Adrenal gland (tissue), 12 donors: ENCODE data around the gene CRTC3. TPM values are rescaled to one million over a fixed set of nuclear protein-coding genes. Genes with fewer than 3 reads are reported as not detected.
A peak's percentile ranks its signal among the peaks of the same experiment; 100 is the strongest.

Source experiments
- DNase-seq, 7 donors: peaks; one replicate each; pipeline ENCODE4 v3.0.0-alpha.2; 2019 to 2020
- H3K27ac ChIP-seq, 5 donors: fragments of 200-600 bp; sonication (generic) in 4 of 5; 1 replicate in 3 of 5; 2 replicates in 2 of 5; pipeline versions ENCODE4 v1.5.1 to v1.8.0; 2016 to 2020; ENCODE audit warnings: mild to moderate bottlenecking in 1 of 5
- H3K27me3 ChIP-seq: fragments of 200-600 bp; 2 replicates; pipeline ENCODE4 v1.8.0; 2021
- H3K36me3 ChIP-seq, 2 donors: fragments of 200-600 bp; replicated peaks in 1 of 2; 1 replicate in 1 of 2; 2 replicates in 1 of 2; pipeline versions ENCODE4 v1.5.1 to v1.8.0; 2018 to 2022
- H3K4me1 ChIP-seq, 2 donors: fragments of 200-600 bp; replicated peaks in 1 of 2; 1 replicate in 1 of 2; 2 replicates in 1 of 2; pipeline versions ENCODE4 v1.5.1 to v1.8.0; 2018 to 2021
- H3K4me3 ChIP-seq, 4 donors: fragments of 200-600 bp; sonication (generic) in 3 of 4; one replicate each; pipeline ENCODE4 v1.5.1; 2016 to 2018
- H3K9me3 ChIP-seq, 3 donors: fragments of 200-600 bp; sonication (generic) in 1 of 3; replicated peaks in 1 of 3; 1 replicate in 2 of 3; 2 replicates in 1 of 3; pipeline versions ENCODE4 v1.5.1 to v1.8.0; 2016 to 2021
- CTCF ChIP-seq, 6 experiments: fragments of 450-650 bp in 4 of 6; fragments of 200-600 bp in 2 of 6; sonication (generic) in 1 of 6; IDR thresholded peaks; 1 replicate in 5 of 6; 2 replicates in 1 of 6; pipeline versions ENCODE4 v1.5.1 to v1.8.0; 2016 to 2021; ENCODE audit warnings: antibody characterized with exemption in 6 of 6, mild to moderate bottlenecking in 2 of 6, moderate library complexity in 1 of 6
- POLR2A ChIP-seq, 2 donors: fragments of 450-650 bp; IDR thresholded peaks; one replicate each; pipeline ENCODE4 v1.6.1; 2017; ENCODE audit warnings: antibody characterized with exemption in 2 of 2, mild to moderate bottlenecking in 2 of 2, moderate library complexity in 1 of 2
- WGBS, 4 donors: extraction: QIAGEN DNeasy Blood & Tissue Kit in 2 of 4; methylation state at CpG; one replicate each; pipeline versions ENCODE4 v1.1.5 to v1.1.7; 2013 to 2017; 5-methylcytosine and 5-hydroxymethylcytosine counted together
- intact Hi-C, 2 donors: fragments of 100-400 bp; cut with DNase I; formaldehyde crosslinking; loops; one replicate each; pipeline versions ENCODE4 v1.14.1 to v1.15.0; 2022 to 2023
- polyA plus RNA-seq, 3 donors: library from polyadenylated mRNA; stranded (reverse); fragments of 200-250 nt in 2 of 3; fragments of 350-450 nt in 1 of 3; fragmentation: Illumina TruSeq in 1 of 3; extraction: RNeasy Lipid Tissue Mini Kit (QIAGEN cat#74804) in 1 of 3; gene quantifications; one replicate each; pipeline ENCODE4 v1.2.3, GENCODE V29; 2013 to 2014
- total RNA-seq, 9 donors: library from RNA; depleted of rRNA in 4 of 9; stranded (reverse); fragments of >200 nt in 4 of 9; fragments of 120-200 nt in 1 of 9; fragmentation: NEBNext Ultra II Directional in 1 of 9; extraction: Animal tissue kit (Norgen Biotek cat#: 25700) in 1 of 9; gene quantifications; one replicate each; pipeline versions ENCODE4 v1.1.0 to v1.2.4, GENCODE V29; 2013 to 2023
- donor health status: healthy with polysubstance abuse.
- donor health status: Bipolar disorder and iron deficiency.
- donor health status: DM: yes; HTN: yes; CAD: no.
- donor health status: DM: no; HTN: no; CAD: no.
- donor health status: DM: no; HTN: no; CAD: no.
- donor health status: DM: yes; HTN: yes; CAD: no.

CRTC3 gene
- total and polyA plus RNA-seq, 12 donors, result 11.5 to 46.7 (median 31.8) TPM

GRCh38 chr15:90610190-90610589 lies 80.5 kb downstream of the CRTC3 start:
- no peaks in the 10 kb centered on the region for H3K4me1 ChIP-seq
- H3K27me3 ChIP-seq, result no peaks in the 10 kb centered on the region
- peaks cover 0 to 36% of the 10 kb centered on the region in 2 donors for H3K36me3 ChIP-seq
- intact Hi-C loops, result no loop called here
- TF ChIP-seq CTCF (IDR thresholded peaks at IDR 0.05) (no peak), POLR2A (IDR thresholded peaks at IDR 0.05) (no peak)
- no peaks in the 10 kb centered on the region for H3K9me3 ChIP-seq
- WGBS, 4 donors, result 70 to 82% (median 75%) methylated on average over 2 of the region's 2 CpGs
- peak in 1 of 7 donors; percentile 9 for DNase-seq
- no peak overlapping the region for H3K27ac ChIP-seq
- H3K4me3 ChIP-seq, result no peak overlapping the region

- Histone ChIP-seq H3K9me3 (no peaks in the 10 kb centered on the region), H3K4me3 (no peak overlapping the region), H3K36me3 (peaks cover 0 to 45% of the 10 kb centered on the region in 2 donors), H3K4me1 (no peaks in the 10 kb centered on the region), H3K27me3 (no peaks in the 10 kb centered on the region), H3K27ac (peak overlapping the region in 1 of 5 donors; percentile 15)
- intact Hi-C loops, result no loop called here
- 54 to 69% (median 66%) methylated on average over 4 of the region's 4 CpGs for WGBS, 4 donors
- peak in 2 of 7 donors; percentile 35 to 44 for DNase-seq
- no peak for TF ChIP-seq POLR2A (IDR thresholded peaks at IDR 0.05)
- no peak for TF ChIP-seq CTCF (IDR thresholded peaks at IDR 0.05)
These were observed 81.4 kb downstream of the CRTC3 start for GRCh38 chr15:90611157-90611556.

- Histone ChIP-seq H3K27me3 (no peaks in the 10 kb centered on the region), H3K4me3 (no peak overlapping the region), H3K4me1 (peaks cover 0 to 14% of the 10 kb centered on the region in 2 donors), H3K36me3 (peaks cover 0 to 37% of the 10 kb centered on the region in 2 donors), H3K27ac (peak overlapping the region in 1 of 5 donors; percentile 57), H3K9me3 (no peaks in the 10 kb centered on the region)
- intact Hi-C loops, result no loop called here
- DNase-seq, result no peak
- 60 to 69% (median 64%) methylated on average over 5 of the region's 5 CpGs for WGBS, 4 donors
- TF ChIP-seq POLR2A (IDR thresholded peaks at IDR 0.05), result no peak
- TF ChIP-seq CTCF (IDR thresholded peaks at IDR 0.05), result no peak
These were observed 87.4 kb downstream of the CRTC3 start for GRCh38 chr15:90617171-90617570.

- H3K9me3 ChIP-seq, result no peaks in the 10 kb centered on the region
- H3K27ac ChIP-seq, result peak overlapping the region in 1 of 5 donors; percentile 57
- 82 to 90% (median 86%) methylated on average over 7 of the region's 7 CpGs for WGBS, 4 donors
- intact Hi-C loops, result no loop called here
- DNase-seq, result no peak
- H3K36me3 ChIP-seq, result peaks cover 0 to 32% of the 10 kb centered on the region in 2 donors
- peaks cover 0 to 14% of the 10 kb centered on the region in 2 donors for H3K4me1 ChIP-seq
- TF ChIP-seq CTCF (IDR thresholded peaks at IDR 0.05) (no peak), POLR2A (IDR thresholded peaks at IDR 0.05) (no peak)
- H3K27me3 ChIP-seq, result no peaks in the 10 kb centered on the region
- no peak overlapping the region for H3K4me3 ChIP-seq
These were observed 88.0 kb downstream of the CRTC3 start for GRCh38 chr15:90617668-90618097.
